ENCODE results near the gene OR13C5.
"Not testable (repeated sequence)": the region's sequence is repeated elsewhere in the genome, so short reads cannot be mapped to it uniquely, and the experiment has no call there.

OR13C5 gene

GRCh38 chr9:104599313-104599712 lies at the start of gene OR13C5:
TSS of gene OR13C5 (minus strand) at chr9:104599413. CDS start at chr9:104599413, 0 bp downstream.
- not testable (repeated sequence) for DNase-seq (ENCODE audit: low read depth)

- no peak for DNase-seq (ENCODE audit: low read depth)
These were observed 36.2 kb upstream of the OR13C5 start for GRCh38 chr9:104635456-104635855.

- no peak for DNase-seq (ENCODE audit: low read depth)
These were observed 34.8 kb upstream of the OR13C5 start for GRCh38 chr9:104633976-104634520.

GRCh38 chr9:104625964-104626363 lies 26.8 kb upstream of the OR13C5 start:
- DNase-seq (ENCODE audit: low read depth) = not testable (repeated sequence)

- DNase-seq (ENCODE audit: low read depth) = no peak
These were observed 18.9 kb upstream of the OR13C5 start, which contains the start of gene OR13C9 for GRCh38 chr9:104618104-104618503. TSS of gene OR13C9 (minus strand) at chr9:104618204. CDS start at chr9:104618204, 0 bp downstream.

GRCh38 chr9:104617418-104617817 lies 18.2 kb upstream of the OR13C5 start:
- DNase-seq (ENCODE audit: low read depth) = no peak

- no peak for DNase-seq (ENCODE audit: low read depth)
These were observed 12.0 kb upstream of the OR13C5 start for GRCh38 chr9:104611213-104611612.

GRCh38 chr9:104608336-104608735 lies 9.1 kb upstream of the OR13C5 start:
- no peak for DNase-seq (ENCODE audit: low read depth)

GRCh38 chr9:104606152-104606551 lies 6.9 kb upstream of the OR13C5 start:
- DNase-seq (ENCODE audit: low read depth) = no peak

GRCh38 chr9:104605527-104605926 lies 6.3 kb upstream of the OR13C5 start, which contains the start of gene OR13C2:
TSS of gene OR13C2 (minus strand) at chr9:104605627. CDS start at chr9:104605627, 0 bp downstream.
- DNase-seq (ENCODE audit: low read depth) = not testable (repeated sequence)

GRCh38 chr9:104604801-104605200 lies 5.6 kb upstream of the OR13C5 start:
- no peak for DNase-seq (ENCODE audit: low read depth)

- DNase-seq (ENCODE audit: low read depth) = not testable (repeated sequence)
These were observed 464 bp downstream of the OR13C5 start for GRCh38 chr9:104598749-104599148.

- DNase-seq (ENCODE audit: low read depth) = no peak
These were observed 9.6 kb downstream of the OR13C5 start for GRCh38 chr9:104589626-104590025.

- no peak for DNase-seq (ENCODE audit: low read depth)
These were observed 12.6 kb downstream of the OR13C5 start for GRCh38 chr9:104586496-104587180.

GRCh38 chr9:104580562-104580961 lies 18.7 kb downstream of the OR13C5 start:
- no peak for DNase-seq (ENCODE audit: low read depth)

- no peak for DNase-seq (ENCODE audit: low read depth)
These were observed 21.9 kb downstream of the OR13C5 start for GRCh38 chr9:104577263-104577662.

- DNase-seq (ENCODE audit: low read depth) = no peak
These were observed 23.8 kb downstream of the OR13C5 start for GRCh38 chr9:104575456-104575855.

- DNase-seq (ENCODE audit: low read depth) = no peak
These were observed 26.6 kb downstream of the OR13C5 start for GRCh38 chr9:104572612-104573011.

GRCh38 chr9:104568868-104569267 lies 30.3 kb downstream of the OR13C5 start, which contains the start of gene OR13C8:
TSS of gene OR13C8 (plus strand) at chr9:104569168. CDS start at chr9:104569168, 0 bp downstream.
- DNase-seq (ENCODE audit: low read depth) = no peak

GRCh38 chr9:104564358-104564757 lies 34.9 kb downstream of the OR13C5 start:
- DNase-seq (ENCODE audit: low read depth) = no peak

- no peak for DNase-seq (ENCODE audit: low read depth)
These were observed 42.2 kb downstream of the OR13C5 start for GRCh38 chr9:104556830-104557634.

- no peak for DNase-seq (ENCODE audit: low read depth)
These were observed 43.7 kb downstream of the OR13C5 start for GRCh38 chr9:104555521-104555920.

GRCh38 chr9:104553261-104553660 lies 46.0 kb downstream of the OR13C5 start:
- DNase-seq (ENCODE audit: low read depth) = no peak

Data from HS-27A (cell line).